Forelimb muscle (tissue), 1 donor: ENCODE results near the gene WWC2. TPM values are rescaled to one million over a fixed set of nuclear protein-coding genes. Genes with fewer than 3 reads are reported as not detected.

Experiments
- DNase-seq: peaks from one replicate; pipeline ENCODE4 v3.0.0-alpha.2; 2013; ENCODE audit warnings: low read depth
- polyA plus RNA-seq: library from polyadenylated mRNA; unstranded; fragments of 120-200 nt; gene quantifications from one replicate; pipeline ENCODE4 v1.2.1, GENCODE V29; 2013; ENCODE audit not compliant: insufficient read length

WWC2 gene
- polyA plus RNA-seq, 1 donor, result 18.3 TPM

- DNase-seq, result no peak
These were observed 156.4 kb downstream of the WWC2 start for GRCh38 chr4:183255487-183255886.

- no peak for DNase-seq
These were observed 157.3 kb downstream of the WWC2 start for GRCh38 chr4:183256343-183256742.

- DNase-seq, result no peak
These were observed 157.8 kb downstream of the WWC2 start for GRCh38 chr4:183256756-183257385.

GRCh38 chr4:183257808-183258207 is 158.8 kb downstream of the WWC2 start:
- DNase-seq, result no peak

- DNase-seq, result no peak
These were observed 161.6 kb downstream of the WWC2 start for GRCh38 chr4:183260491-183261151.

GRCh38 chr4:183261953-183262775 is 163.1 kb downstream of the WWC2 start:
- no peak for DNase-seq

- no peak for DNase-seq
These were observed 163.7 kb downstream of the WWC2 start for GRCh38 chr4:183262776-183263100.

GRCh38 chr4:183263787-183264386 is 164.8 kb downstream of the WWC2 start:
- no peak for DNase-seq

GRCh38 chr4:183264614-183265013 is 165.6 kb downstream of the WWC2 start:
- no peak for DNase-seq

GRCh38 chr4:183266371-183266770 is 167.3 kb downstream of the WWC2 start:
- DNase-seq, result no peak

- no peak for DNase-seq
These were observed 169.5 kb downstream of the WWC2 start for GRCh38 chr4:183268556-183268955.

GRCh38 chr4:183272384-183272783 is 173.3 kb downstream of the WWC2 start:
- no peak for DNase-seq

- no peak for DNase-seq
These were observed 177.0 kb downstream of the WWC2 start for GRCh38 chr4:183276106-183276505.

- no peak for DNase-seq
These were observed 185.3 kb downstream of the WWC2 start for GRCh38 chr4:183284258-183284785.

GRCh38 chr4:183284965-183285364 is 185.9 kb downstream of the WWC2 start:
- DNase-seq, result no peak

- DNase-seq, result no peak
These were observed 186.8 kb downstream of the WWC2 start for GRCh38 chr4:183285886-183286285.

- DNase-seq, result no peak
These were observed 187.7 kb downstream of the WWC2 start for GRCh38 chr4:183286590-183287308.

GRCh38 chr4:183287309-183287659 is 188.2 kb downstream of the WWC2 start:
- no peak for DNase-seq

- DNase-seq, result no peak
These were observed 188.6 kb downstream of the WWC2 start for GRCh38 chr4:183287677-183288076.

- DNase-seq, result no peak
These were observed 189.9 kb downstream of the WWC2 start for GRCh38 chr4:183288955-183289354.

GRCh38 chr4:183289688-183290087 is 190.6 kb downstream of the WWC2 start:
- no peak for DNase-seq

GRCh38 chr4:183291070-183291469 is 192.0 kb downstream of the WWC2 start:
- no peak for DNase-seq
